Measurements from ENCODE around the gene GUCD1.

DNA sequence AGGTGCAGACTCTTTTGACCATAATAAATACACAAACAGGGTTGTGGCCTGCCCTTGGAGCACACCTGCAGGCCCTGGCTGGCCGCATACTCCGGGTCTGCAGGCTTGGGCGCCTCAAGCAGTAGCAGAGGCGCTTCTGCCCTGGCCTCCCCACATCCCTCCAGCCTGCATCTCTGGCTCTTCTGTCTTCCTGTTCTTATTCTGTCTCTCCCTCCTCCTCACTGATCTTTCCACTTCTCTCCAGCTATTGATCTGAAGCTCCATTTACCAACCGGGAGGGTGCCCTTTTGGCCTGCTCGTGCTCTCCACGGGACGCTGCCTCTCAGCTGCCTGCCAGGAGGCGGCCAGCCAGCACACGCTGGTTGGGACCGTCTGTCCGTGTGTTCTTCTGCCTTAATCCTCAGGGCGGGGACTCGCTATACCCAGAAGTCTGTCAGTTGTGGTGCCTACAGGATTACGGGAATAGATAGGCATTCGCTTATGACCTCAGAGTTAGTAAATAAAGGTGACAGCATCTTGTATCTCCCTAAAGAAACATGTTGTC is 54.6 kb downstream of the GUCD1 start:
- TF ChIP-seq, protein P1, sequence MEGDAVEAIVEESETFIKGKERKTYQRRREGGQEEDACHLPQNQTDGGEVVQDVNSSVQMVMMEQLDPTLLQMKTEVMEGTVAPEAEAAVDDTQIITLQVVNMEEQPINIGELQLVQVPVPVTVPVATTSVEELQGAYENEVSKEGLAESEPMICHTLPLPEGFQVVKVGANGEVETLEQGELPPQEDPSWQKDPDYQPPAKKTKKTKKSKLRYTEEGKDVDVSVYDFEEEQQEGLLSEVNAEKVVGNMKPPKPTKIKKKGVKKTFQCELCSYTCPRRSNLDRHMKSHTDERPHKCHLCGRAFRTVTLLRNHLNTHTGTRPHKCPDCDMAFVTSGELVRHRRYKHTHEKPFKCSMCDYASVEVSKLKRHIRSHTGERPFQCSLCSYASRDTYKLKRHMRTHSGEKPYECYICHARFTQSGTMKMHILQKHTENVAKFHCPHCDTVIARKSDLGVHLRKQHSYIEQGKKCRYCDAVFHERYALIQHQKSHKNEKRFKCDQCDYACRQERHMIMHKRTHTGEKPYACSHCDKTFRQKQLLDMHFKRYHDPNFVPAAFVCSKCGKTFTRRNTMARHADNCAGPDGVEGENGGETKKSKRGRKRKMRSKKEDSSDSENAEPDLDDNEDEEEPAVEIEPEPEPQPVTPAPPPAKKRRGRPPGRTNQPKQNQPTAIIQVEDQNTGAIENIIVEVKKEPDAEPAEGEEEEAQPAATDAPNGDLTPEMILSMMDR (IDR thresholded peaks at IDR 0.05) = no peak
- TF ChIP-seq POLR2A (IDR thresholded peaks at IDR 0.05) (no peak), POLR2AphosphoS5 (IDR thresholded peaks at IDR 0.05) (no peak), EP300 (IDR thresholded peaks at IDR 0.05) (no peak)
